ENCODE results near the gene L3MBTL2.

L3MBTL2 gene

GRCh38 chr22:41247703-41248102, 42.6 kb downstream of the L3MBTL2 start:
- Histone ChIP-seq H3K4me2 (ENCODE audit: low read depth, low read length, poor library complexity, severe bottlenecking) (no peak overlapping the region), H4K20me1 (ENCODE audit: low read depth, low read length) (no peaks in the 10 kb centered on the region), H3K79me2 (ENCODE audit: insufficient read depth, low read length) (no peaks in the 10 kb centered on the region), H2AFZ (ENCODE audit: low read depth, low read length, severe bottlenecking) (no peak overlapping the region), H3K36me3 (ENCODE audit: low read length) (no peaks in the 10 kb centered on the region), H3K9me3 (ENCODE audit: insufficient read depth, low read length) (no peaks in the 10 kb centered on the region), H3K4me3 (ENCODE audit: insufficient read depth, low read length, poor library complexity, severe bottlenecking) (no peak overlapping the region), H3K27ac (ENCODE audit: low read depth, low read length) (no peak overlapping the region), H3K27me3 (ENCODE audit: low read length) (no peaks in the 10 kb centered on the region), H3K9ac (ENCODE audit: low read length) (no peak overlapping the region), H3F3A (ENCODE audit: insufficient read depth) (peaks cover 11% of the 10 kb centered on the region), H3K9me2 (replicated peaks; ENCODE audit: insufficient read depth, low read length) (no peaks in the 10 kb centered on the region)
- TF ChIP-seq CTCF (IDR thresholded peaks at IDR 0.05; ENCODE audit: insufficient read depth, low read length, poor library complexity, severe bottlenecking) (no peak), EZH2phosphoT487 (conservative IDR thresholded peaks at IDR 0.05; ENCODE audit: low read length) (no peak)

- Histone ChIP-seq H3K4me2 (ENCODE audit: low read depth, low read length, poor library complexity, severe bottlenecking) (no peak overlapping the region), H3K79me2 (ENCODE audit: insufficient read depth, low read length) (no peaks in the 10 kb centered on the region), H3K9me2 (replicated peaks; ENCODE audit: insufficient read depth, low read length) (no peaks in the 10 kb centered on the region), H3K27ac (ENCODE audit: low read depth, low read length) (no peak overlapping the region), H3K36me3 (ENCODE audit: low read length) (no peaks in the 10 kb centered on the region), H2AFZ (ENCODE audit: low read depth, low read length, severe bottlenecking) (no peak overlapping the region), H3K9me3 (ENCODE audit: insufficient read depth, low read length) (no peaks in the 10 kb centered on the region), H3K9ac (ENCODE audit: low read length) (no peak overlapping the region), H3K4me3 (ENCODE audit: insufficient read depth, low read length, poor library complexity, severe bottlenecking) (no peak overlapping the region), H4K20me1 (ENCODE audit: low read depth, low read length) (no peaks in the 10 kb centered on the region), H3F3A (ENCODE audit: insufficient read depth) (peaks cover 10% of the 10 kb centered on the region), H3K27me3 (ENCODE audit: low read length) (no peaks in the 10 kb centered on the region)
- TF ChIP-seq EZH2phosphoT487 (conservative IDR thresholded peaks at IDR 0.05; ENCODE audit: low read length), result no peak
- TF ChIP-seq CTCF (IDR thresholded peaks at IDR 0.05; ENCODE audit: insufficient read depth, low read length, poor library complexity, severe bottlenecking), result no peak
These were observed 43.2 kb downstream of the L3MBTL2 start for GRCh38 chr22:41248314-41248713.

GRCh38 chr22:41248758-41249157, 43.6 kb downstream of the L3MBTL2 start:
- Histone ChIP-seq H3K9me3 (ENCODE audit: insufficient read depth, low read length) (no peaks in the 10 kb centered on the region), H3K9me2 (replicated peaks; ENCODE audit: insufficient read depth, low read length) (no peaks in the 10 kb centered on the region), H3K4me3 (ENCODE audit: insufficient read depth, low read length, poor library complexity, severe bottlenecking) (no peak overlapping the region), H3K4me2 (ENCODE audit: low read depth, low read length, poor library complexity, severe bottlenecking) (no peak overlapping the region), H3K27ac (ENCODE audit: low read depth, low read length) (no peak overlapping the region), H3K9ac (ENCODE audit: low read length) (no peak overlapping the region), H3K36me3 (ENCODE audit: low read length) (no peaks in the 10 kb centered on the region), H3F3A (ENCODE audit: insufficient read depth) (peaks cover 5% of the 10 kb centered on the region; the same call in 1 of the 2 replicates), H3K79me2 (ENCODE audit: insufficient read depth, low read length) (no peaks in the 10 kb centered on the region), H2AFZ (ENCODE audit: low read depth, low read length, severe bottlenecking) (no peak overlapping the region), H4K20me1 (ENCODE audit: low read depth, low read length) (no peaks in the 10 kb centered on the region), H3K27me3 (ENCODE audit: low read length) (no peaks in the 10 kb centered on the region)
- TF ChIP-seq EZH2phosphoT487 (conservative IDR thresholded peaks at IDR 0.05; ENCODE audit: low read length) (no peak), CTCF (IDR thresholded peaks at IDR 0.05; ENCODE audit: insufficient read depth, low read length, poor library complexity, severe bottlenecking) (no peak)
